IMR-90 (cell line): ENCODE results near the gene DENND6A.

Experiments used
- BHLHE40 ChIP-seq: fragments of 150-350 bp; IDR thresholded peaks from 2 replicates; pipeline ENCODE4 v1.6.1; 2016; ENCODE audit warnings: mild to moderate bottlenecking, low read depth, low read length
- CHD1 ChIP-seq: IDR thresholded peaks from 2 replicates; pipeline ENCODE4 v1.6.1; 2012; ENCODE audit warnings: low read depth, low read length, improper control_type of control experiment
- MAFK ChIP-seq: IDR thresholded peaks from 2 replicates; pipeline ENCODE4 v1.6.1; 2012; ENCODE audit warnings: low read depth, low read length, improper control_type of control experiment
- MXI1 ChIP-seq: IDR thresholded peaks from 2 replicates; pipeline ENCODE4 v1.6.1; 2012; ENCODE audit warnings: low read depth, mild to moderate bottlenecking, low read length, moderate library complexity, borderline replicate concordance
- POLR2A ChIP-seq: IDR thresholded peaks from 2 replicates; pipeline ENCODE4 v1.6.1; 2012; ENCODE audit warnings: mild to moderate bottlenecking, low read depth, low read length
- SMC3 ChIP-seq: fragments of 150-350 bp; IDR thresholded peaks from 2 replicates; pipeline ENCODE4 v1.6.1; 2016; ENCODE audit warnings: low read depth, mild to moderate bottlenecking, antibody characterized with exemption, low read length, moderate library complexity
- TF ChIP-seq, protein P1 (sequence below): conservative IDR thresholded peaks from 2 replicates; pipeline ENCODE4 v1.5.1; 2012; ENCODE audit warnings: mild to moderate bottlenecking, low read depth, low read length, improper control_type of control experiment
- TF ChIP-seq, protein P2 (sequence below): fragments of 150-350 bp; IDR thresholded peaks from 2 replicates; pipeline ENCODE4 v1.6.1; 2017; ENCODE audit warnings: mild to moderate bottlenecking, antibody characterized with exemption, low read length, low read depth

DNA sequence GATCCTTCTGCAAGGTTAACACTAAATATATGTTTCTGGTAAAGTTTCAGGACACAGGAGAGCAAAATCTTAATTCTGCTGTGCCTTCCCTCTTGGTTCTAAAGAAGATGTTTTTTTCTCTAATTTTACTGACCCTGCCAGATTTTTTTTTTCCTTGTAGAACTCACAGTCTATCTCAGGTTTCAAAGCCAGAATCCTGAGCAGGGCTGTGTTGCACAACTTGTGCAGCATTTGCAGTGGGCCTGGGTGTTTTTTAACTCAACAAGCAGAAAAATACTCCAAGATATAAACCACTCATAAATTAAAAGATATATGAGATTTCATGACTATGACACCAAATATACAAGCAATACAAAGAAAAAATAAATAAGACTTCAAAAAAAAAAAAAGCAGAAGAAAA lies 55.5 kb downstream of the DENND6A start:
- TF ChIP-seq, protein P1, sequence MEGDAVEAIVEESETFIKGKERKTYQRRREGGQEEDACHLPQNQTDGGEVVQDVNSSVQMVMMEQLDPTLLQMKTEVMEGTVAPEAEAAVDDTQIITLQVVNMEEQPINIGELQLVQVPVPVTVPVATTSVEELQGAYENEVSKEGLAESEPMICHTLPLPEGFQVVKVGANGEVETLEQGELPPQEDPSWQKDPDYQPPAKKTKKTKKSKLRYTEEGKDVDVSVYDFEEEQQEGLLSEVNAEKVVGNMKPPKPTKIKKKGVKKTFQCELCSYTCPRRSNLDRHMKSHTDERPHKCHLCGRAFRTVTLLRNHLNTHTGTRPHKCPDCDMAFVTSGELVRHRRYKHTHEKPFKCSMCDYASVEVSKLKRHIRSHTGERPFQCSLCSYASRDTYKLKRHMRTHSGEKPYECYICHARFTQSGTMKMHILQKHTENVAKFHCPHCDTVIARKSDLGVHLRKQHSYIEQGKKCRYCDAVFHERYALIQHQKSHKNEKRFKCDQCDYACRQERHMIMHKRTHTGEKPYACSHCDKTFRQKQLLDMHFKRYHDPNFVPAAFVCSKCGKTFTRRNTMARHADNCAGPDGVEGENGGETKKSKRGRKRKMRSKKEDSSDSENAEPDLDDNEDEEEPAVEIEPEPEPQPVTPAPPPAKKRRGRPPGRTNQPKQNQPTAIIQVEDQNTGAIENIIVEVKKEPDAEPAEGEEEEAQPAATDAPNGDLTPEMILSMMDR: no peak
- TF ChIP-seq, protein P2, sequence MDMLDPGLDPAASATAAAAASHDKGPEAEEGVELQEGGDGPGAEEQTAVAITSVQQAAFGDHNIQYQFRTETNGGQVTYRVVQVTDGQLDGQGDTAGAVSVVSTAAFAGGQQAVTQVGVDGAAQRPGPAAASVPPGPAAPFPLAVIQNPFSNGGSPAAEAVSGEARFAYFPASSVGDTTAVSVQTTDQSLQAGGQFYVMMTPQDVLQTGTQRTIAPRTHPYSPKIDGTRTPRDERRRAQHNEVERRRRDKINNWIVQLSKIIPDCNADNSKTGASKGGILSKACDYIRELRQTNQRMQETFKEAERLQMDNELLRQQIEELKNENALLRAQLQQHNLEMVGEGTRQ: no peak
- TF ChIP-seq POLR2A (no peak), BHLHE40 (no peak), SMC3 (no peak), MAFK (no peak), MXI1 (no peak), CHD1 (no peak)
